ENCODE results near the gene SLC39A7. TPM values are rescaled to one million over a fixed set of nuclear protein-coding genes. Genes with fewer than 3 reads are reported as not detected.

Gene SLC39A7
- total and polyA plus RNA-seq, 2 of the 13 experiments (the other 11 are each of a cell fraction or from before 2014, with no cell fraction given), result 142 to 229 TPM

GRCh38 chr6:33199687-33200218 lies 914 bp upstream of the SLC39A7 start (continued):
- no peak for TF ChIP-seq ZBTB40 (IDR thresholded peaks at IDR 0.05)
- peak; percentile 84; the same call in 1 of the 2 replicates for TF ChIP-seq ZBTB40 (CRISPR knock-in tag; IDR thresholded peaks at IDR 0.05)
- peak; percentile 29; the same call in 1 of the 2 replicates for TF ChIP-seq KDM2A (CRISPR knock-in tag; IDR thresholded peaks at IDR 0.05; ENCODE audit: borderline replicate concordance, low read depth)
- no peak for TF ChIP-seq MEIS2 (CRISPR knock-in tag; IDR thresholded peaks at IDR 0.05)
- no peak for TF ChIP-seq ZNF451 (CRISPR knock-in tag; IDR thresholded peaks at IDR 0.05)
- no peak for TF ChIP-seq GRHL1 (CRISPR knock-in tag; conservative IDR thresholded peaks at IDR 0.05)
- TF ChIP-seq ZNF512 (CRISPR knock-in tag; IDR thresholded peaks at IDR 0.05), result no peak
- no peak for TF ChIP-seq REXO4 (CRISPR knock-in tag; IDR thresholded peaks at IDR 0.05; ENCODE audit: borderline replicate concordance)
- TF ChIP-seq MXD4 (CRISPR knock-in tag; IDR thresholded peaks at IDR 0.05), result peak; percentile 91; the same call in 1 of the 2 replicates
- no peak for TF ChIP-seq ZBTB8A (CRISPR knock-in tag; IDR thresholded peaks at IDR 0.05; ENCODE audit: borderline replicate concordance, low read depth)
- peak; percentile 75; the same call in 1 of the 2 replicates for TF ChIP-seq ZNF780A (CRISPR knock-in tag; IDR thresholded peaks at IDR 0.05)
- no peak for TF ChIP-seq HNRNPK (IDR thresholded peaks at IDR 0.05; ENCODE audit: low read depth, low read length, poor library complexity, severe bottlenecking)
- peak; percentile 72 for TF ChIP-seq PHF8 (CRISPR knock-in tag; IDR thresholded peaks at IDR 0.05)
- no peak for TF ChIP-seq AGO2 (optimal IDR thresholded peaks at IDR 0.05; ENCODE audit: low read depth, low read length)
- no peak for TF ChIP-seq RBAK (CRISPR knock-in tag; IDR thresholded peaks at IDR 0.05)
